ENCODE measurements around the gene ZFP92. TPM values are rescaled to one million over a fixed set of nuclear protein-coding genes. Genes with fewer than 3 reads are reported as not detected.

Gene ZFP92
- total and polyA plus RNA-seq, 2 of the 8 experiments (the other 6 are each of a cell fraction or from before 2014, with no cell fraction given), result 0.14 to 0.41 TPM

- Histone ChIP-seq H4K5ac (ENCODE audit: insufficient read length, low read depth, low read length) (no peak overlapping the region), H3K4me3 (ENCODE audit: extremely low read depth in 1 of 4, insufficient read depth in 2 of 4, low read depth in 3 of 4, low read length in 4 of 4) (no peak overlapping the region), H3K9me3 (ENCODE audit: insufficient read depth in 2 of 2, low read depth in 1 of 2, low read length in 1 of 2) (no peaks in the 10 kb centered on the region), H4K20me1 (replicated peaks in 1 of 2; ENCODE audit: control insufficient read depth in 1 of 2, insufficient read depth in 2 of 2, low read length in 2 of 2) (no peaks in the 10 kb centered on the region), H3K23me2 (ENCODE audit: low read depth, low read length) (no peaks in the 10 kb centered on the region), H2BK20ac (ENCODE audit: low read length) (no peak overlapping the region), H2BK15ac (ENCODE audit: low read length) (no peak overlapping the region), H3K4ac (replicated peaks; ENCODE audit: insufficient read length, low read depth, low read length) (no peak overlapping the region), H2BK120ac (replicated peaks; ENCODE audit: low read depth, low read length) (no peak overlapping the region), H3K4me1 (replicated peaks in 1 of 4; ENCODE audit: control insufficient read depth in 3 of 4, insufficient read depth in 4 of 4, low read length in 3 of 4) (no peaks in the 10 kb centered on the region), H3K4me2 (ENCODE audit: insufficient read depth in 1 of 2, low read depth in 2 of 2, low read length in 2 of 2) (no peak overlapping the region), H2BK5ac (ENCODE audit: low read depth, low read length) (no peak overlapping the region), H3K79me1 (ENCODE audit: low read depth, low read length) (no peaks in the 10 kb centered on the region), H3K23ac (ENCODE audit: insufficient read length) (no peak overlapping the region), H3K27me3 (replicated peaks in 1 of 4; ENCODE audit: control insufficient read depth in 3 of 4, extremely low read depth in 1 of 4, insufficient read depth in 3 of 4, low read length in 3 of 4) (no peaks in the 10 kb centered on the region), H3K18ac (ENCODE audit: extremely low read depth, low read length) (no peak overlapping the region), H3K9ac (replicated peaks in 1 of 4; ENCODE audit: extremely low read depth in 1 of 4, low read depth in 3 of 4, low read length in 3 of 4) (no peak overlapping the region), H2AFZ (ENCODE audit: low read length) (no peak overlapping the region), H4K8ac (ENCODE audit: extremely low read depth, insufficient read depth, low read length) (no peak overlapping the region), H2BK12ac (ENCODE audit: low read depth, low read length) (no peak overlapping the region), H3K14ac (ENCODE audit: insufficient read length) (no peak overlapping the region), H2AK5ac (ENCODE audit: low read depth, low read length) (no peak overlapping the region), H3K27ac (ENCODE audit: low read depth, low read length) (no peak overlapping the region), H3K79me2 (ENCODE audit: control insufficient read depth in 1 of 2, insufficient read depth in 2 of 2, low read length in 2 of 2) (no peaks in the 10 kb centered on the region), H3K56ac (replicated peaks; ENCODE audit: insufficient read length, low read depth, low read length) (no peak overlapping the region), H3K36me3 (ENCODE audit: control insufficient read depth in 2 of 4, insufficient read depth in 4 of 4, low read length in 3 of 4) (no peaks in the 10 kb centered on the region), H4K91ac (replicated peaks; ENCODE audit: insufficient read length, low read length) (no peak overlapping the region)
- ChIA-PET CTCF (ENCODE audit: partially characterized antibody) (interaction anchor here (1.1 to 1.9 kb wide), 3 partner anchors 21 to 99 kb away, joined by 4 to 5 read pairs (median 5); no protein-coding TSS in a partner anchor), POLR2A (ENCODE audit: partially characterized antibody) (no interaction called here)
- TF ChIP-seq, protein P1, sequence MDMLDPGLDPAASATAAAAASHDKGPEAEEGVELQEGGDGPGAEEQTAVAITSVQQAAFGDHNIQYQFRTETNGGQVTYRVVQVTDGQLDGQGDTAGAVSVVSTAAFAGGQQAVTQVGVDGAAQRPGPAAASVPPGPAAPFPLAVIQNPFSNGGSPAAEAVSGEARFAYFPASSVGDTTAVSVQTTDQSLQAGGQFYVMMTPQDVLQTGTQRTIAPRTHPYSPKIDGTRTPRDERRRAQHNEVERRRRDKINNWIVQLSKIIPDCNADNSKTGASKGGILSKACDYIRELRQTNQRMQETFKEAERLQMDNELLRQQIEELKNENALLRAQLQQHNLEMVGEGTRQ (IDR thresholded peaks at IDR 0.05; ENCODE audit: low read length), result no peak
- no peak for TF ChIP-seq SIN3A (conservative IDR thresholded peaks at IDR 0.05 in 1 of 2, IDR thresholded peaks at IDR 0.05 in 1 of 2; ENCODE audit: low read depth in 1 of 2, low read length in 2 of 2)
- no peak for TF ChIP-seq ATF2 (IDR thresholded peaks at IDR 0.05; ENCODE audit: low read length)
- no peak for TF ChIP-seq BRCA1 (IDR thresholded peaks at IDR 0.05; ENCODE audit: low read depth, low read length)
- TF ChIP-seq MAX (IDR thresholded peaks at IDR 0.05), result no peak
- TF ChIP-seq HDAC6 (IDR thresholded peaks at IDR 0.05; ENCODE audit: low read depth, low read length), result no peak
- 92% methylated on average over 4 of the region's 4 CpGs; no CpG with 5 or more reads in 1 of the 2 experiments for WGBS, 2 experiments (ENCODE audit: extremely low coverage in 1 of 2, insufficient coverage in 1 of 2, insufficient read length in 1 of 2, insufficient replicate concordance in 2 of 2, low coverage in 1 of 2, low lambda C conversion rate in 2 of 2, missing lambda C conversion rate in 1 of 2)
- no peak for FAIRE-seq
- no peak for DNase-seq (ENCODE audit: low read depth in 1 of 2, low spot score in 2 of 2)
Measured at GRCh38 chrX:153439977-153440376, 28.7 kb downstream of the ZFP92 start.

All from H1 (cell line).